Measurements from ENCODE around the gene THBS3.

THBS3 gene

DNA sequence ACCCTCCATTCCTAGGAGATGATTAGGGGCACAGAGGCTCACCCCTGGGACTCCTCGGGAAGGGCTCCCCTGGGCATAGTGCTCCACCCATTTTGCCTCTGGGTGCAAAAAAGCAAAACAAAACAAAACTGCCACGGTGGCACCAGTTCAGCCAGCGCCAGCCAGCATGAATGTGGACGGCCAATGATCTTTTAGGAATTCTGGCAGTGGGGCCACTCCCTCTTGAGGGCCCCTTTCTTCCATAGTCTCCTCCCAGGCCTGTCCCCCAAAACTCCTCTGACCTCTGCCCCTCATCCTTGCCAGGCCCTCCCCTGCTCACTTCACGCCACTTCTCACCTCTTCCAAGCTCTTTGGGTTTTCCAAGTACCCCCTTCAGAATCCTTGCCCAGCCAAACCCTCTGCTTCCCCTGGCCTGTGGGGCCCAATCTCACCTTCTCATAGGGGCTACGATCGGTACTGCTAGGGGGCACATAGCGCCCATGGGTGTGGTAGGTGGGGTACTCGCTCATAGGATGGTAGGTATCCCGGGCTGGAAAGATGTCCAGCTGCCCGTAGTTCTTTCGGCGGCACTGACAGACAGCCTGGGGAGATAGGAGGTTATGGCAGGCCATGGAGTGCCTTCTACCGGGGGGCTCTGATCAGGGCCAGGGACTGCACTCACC lies 20.8 kb downstream of the THBS3 start:
- no peak for DNase-seq

DNA sequence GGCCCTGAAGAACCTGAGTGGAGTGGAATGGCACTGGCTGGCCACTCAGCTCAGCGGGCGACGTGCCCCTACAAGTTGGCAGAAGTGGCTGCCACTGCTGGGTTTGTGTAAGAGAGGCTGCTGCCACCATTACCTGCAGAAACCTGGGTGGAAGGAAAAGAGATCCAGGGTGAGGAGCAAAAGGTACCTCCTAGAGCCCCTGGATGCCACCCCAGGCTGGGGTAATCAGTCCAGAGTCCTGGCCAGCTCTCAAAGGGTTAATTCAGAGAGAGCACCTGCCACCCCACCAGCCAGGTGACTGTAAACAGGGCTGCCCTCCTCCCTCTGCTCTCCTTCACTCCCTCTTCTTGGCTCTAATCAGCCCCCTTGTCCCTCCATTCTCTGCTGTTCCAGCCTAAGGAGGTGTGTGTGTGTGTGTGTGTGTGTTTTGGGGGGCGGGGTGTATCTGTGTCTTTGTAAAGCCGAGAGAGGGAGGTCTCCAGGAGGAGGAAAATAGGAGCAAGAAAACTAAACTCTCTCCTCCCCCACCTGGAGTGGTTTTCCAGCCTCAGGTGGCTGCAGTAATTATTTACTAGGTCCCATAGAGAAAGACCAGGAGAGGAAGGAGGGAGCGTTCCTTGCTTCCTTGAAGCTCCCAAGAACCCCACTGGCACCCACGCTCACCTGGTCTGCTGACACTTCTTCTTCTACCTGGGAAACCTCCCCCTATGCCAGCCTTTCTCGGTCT lies 21.5 kb downstream of the THBS3 start:
- DNase-seq: no peak

DNA sequence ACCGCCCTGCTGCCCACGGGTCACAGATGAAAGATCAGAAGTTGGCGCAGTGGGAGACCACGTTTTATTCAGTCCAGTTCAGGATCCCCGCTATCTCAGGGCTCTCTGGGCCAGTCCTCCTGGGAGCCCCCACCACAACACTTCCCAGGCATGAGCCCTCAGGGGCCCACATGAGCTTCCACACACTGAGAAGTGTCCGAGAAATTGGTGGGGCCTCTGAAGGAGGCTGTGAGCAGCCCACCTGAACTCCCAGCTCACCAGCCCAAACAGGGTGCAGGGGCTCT lies 22.0 kb downstream of the THBS3 start:
- no peak for DNase-seq

DNA sequence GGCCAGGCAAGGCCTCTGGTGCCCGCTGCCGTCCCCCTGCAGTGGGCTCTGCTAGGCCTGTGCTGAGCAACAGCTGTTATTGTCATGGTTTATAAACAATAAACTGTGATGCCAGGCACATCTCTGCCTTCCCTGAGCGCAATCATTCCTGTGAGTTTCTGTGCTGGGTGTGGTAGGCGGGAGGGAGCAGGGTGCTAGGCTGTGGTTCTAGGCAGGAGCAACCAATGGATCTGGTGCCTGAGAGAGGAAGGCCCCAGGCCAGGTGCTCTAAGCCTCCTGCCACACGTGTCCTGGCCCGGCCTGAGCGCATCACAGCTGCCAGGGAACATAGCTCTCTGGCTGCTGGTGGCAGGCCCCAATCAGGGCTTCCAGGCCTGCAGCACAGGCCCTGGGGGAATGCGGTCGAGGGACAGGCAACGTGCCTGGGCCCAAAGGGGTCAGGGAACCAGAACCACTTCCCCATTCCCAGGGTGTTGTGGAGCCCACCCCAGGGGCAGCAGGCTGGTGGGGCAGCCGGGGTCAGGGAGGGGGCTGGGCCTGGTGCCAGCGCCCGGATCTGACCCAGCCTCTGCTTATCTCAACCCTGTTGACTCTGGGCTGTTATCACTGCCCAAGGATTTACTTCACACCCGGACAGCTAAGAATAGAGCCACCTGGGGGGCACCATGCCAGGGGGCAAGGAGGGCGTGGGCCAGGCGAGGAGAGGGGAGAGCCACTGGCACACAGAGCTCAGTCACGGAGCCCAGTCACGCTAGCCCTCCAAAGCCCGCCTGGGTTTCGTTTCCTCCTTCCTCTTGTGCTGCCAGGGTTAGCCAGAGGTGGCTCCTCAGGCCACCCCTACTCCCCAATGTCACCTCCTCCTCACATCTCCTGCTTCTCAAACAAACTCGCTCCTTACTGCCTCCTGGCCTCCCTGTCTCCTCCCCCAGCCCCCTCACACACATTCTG lies 22.6 kb downstream of the THBS3 start:
- no peak for DNase-seq

DNA sequence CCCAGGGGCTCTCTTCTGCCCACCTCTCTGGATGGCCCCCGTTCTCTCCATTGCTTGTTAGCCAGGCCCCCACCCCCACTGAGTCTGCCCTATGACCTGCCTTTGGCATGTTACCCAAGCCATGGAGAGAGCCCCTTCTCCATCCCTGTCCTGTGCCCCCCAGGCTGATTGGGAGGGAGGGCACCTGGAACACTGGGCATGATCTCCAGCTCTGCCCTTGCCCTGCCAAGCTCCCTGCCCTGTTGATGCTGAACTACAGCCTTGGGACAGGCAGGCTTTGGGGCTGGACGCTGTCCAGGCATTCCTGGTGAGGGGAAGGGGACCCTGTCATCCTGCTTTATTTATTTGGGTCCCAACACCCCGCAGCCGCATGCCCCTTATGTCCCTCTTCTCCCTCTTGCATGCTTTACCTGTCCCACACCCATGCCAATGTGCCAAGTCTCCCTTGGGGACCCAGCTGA lies 23.3 kb downstream of the THBS3 start:
- no peak for DNase-seq

DNA sequence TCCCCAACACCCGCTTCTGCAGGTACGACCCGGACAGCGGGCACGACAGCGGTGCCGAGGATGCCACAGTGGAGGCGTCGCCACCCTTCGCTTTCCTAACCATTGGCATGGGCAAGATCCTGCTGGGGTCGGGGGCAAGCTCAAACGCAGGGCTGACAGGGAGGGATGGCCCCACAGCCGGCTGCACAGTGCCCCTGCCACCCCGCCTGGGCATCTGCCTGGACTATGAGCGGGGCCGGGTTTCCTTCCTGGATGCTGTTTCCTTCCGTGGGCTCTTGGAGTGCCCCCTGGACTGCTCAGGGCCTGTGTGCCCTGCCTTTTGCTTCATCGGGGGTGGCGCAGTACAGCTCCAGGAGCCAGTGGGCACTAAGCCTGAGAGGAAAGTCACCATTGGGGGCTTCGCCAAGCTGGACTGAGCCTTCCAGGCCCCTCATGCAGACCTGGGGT lies 23.9 kb downstream of the THBS3 start:
- no peak for DNase-seq

DNA sequence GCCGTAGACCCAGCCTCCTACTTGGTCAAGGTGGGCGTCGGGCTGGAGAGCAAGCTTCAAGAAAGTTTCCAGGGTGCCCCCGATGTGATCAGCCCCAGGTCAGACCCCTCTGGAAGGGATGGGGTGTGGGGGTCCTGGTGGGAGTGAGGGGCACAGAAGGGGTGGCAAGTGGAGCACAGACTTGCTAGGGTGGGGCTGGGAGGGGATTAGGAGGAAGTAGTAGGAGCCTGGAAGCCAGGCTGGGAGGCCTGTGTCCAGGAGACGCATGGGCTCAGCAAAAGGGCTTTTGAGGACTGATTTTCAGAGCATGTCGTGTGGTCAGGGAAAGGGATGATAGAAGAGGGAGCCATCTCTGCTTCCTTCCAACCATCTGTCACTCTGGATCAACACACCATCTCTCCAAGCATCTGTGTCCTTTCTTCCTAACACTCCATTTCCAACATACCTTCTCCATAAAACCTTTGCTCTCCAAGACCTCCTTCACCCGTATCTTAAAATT lies 25.6 kb downstream of the THBS3 start:
- DNase-seq: no peak

DNA sequence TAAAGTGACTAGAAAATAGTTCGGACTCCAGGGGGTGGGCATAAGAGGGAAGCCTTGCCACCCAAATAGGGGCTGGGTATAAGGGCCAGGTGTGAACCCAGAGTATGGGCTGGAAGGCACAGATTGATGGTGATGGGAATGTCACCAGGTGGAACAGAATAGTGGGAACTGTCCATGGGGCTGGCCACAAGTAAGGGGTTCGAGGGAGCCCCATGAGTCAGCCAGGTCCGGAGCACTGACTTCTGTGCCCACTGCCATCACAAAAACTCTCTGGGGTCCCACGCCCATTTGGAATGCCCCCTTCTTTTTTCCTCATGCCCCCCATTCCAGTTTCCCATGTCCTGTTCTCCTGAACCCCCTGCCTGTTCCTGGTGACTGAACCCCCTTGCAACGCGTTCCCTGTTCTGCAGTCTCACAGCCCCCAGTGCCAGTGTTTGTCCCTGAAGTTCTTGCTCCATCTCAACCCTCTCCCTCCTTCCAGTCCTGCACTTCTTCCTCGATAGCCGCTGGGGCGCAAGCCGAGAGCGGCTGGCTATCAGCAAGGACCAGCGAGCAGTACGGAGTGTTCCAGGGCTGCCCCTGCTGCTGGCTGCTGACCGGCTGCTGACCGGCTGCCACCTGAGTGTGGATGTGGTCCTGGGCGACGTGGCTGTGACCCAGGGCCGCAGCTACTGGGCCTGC lies 26.2 kb downstream of the THBS3 start:
- no peak for DNase-seq

DNA sequence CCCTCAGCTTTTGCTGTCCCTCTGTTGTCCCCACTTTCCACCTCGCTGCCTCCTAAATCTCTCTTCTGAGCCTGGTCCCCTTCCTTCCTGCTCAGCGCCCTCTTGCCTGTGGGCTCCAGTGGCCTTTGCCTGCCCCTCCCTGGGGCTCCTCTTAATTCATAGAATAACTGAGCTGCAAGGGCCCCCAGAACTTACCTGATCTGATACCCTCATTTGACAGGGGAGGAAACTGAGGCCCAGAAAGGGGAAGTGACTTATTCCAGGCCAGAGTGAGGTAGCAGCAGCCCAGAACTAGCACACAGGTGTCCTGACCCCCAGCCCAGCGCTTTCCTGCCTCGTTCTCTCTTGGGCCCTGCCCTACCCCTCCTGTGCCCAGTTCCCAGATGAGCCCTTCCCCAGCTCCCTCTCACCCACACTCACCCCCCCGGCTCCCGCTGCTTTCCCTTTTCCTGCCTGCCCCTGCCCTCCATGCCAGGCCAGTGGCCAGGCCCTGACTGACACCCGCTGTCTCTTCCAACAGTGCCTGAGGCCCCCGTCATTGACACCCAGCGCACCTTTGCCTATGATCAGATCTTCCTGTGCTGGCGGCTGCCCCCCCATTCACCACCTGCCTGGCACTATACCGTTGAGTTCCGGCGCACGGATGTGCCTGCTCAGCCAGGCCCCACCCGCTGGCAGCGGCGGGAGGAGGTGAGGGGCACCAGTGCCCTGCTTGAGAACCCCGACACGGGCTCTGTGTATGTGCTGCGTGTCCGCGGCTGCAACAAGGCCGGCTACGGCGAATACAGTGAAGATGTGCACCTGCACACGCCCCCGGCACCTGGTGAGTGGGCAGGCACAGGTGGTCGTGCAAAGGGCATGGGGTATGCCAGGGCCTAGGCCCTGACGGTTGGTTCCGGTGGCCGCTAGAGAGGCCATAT lies 28.3 kb downstream of the THBS3 start:
- no peak for DNase-seq

DNA sequence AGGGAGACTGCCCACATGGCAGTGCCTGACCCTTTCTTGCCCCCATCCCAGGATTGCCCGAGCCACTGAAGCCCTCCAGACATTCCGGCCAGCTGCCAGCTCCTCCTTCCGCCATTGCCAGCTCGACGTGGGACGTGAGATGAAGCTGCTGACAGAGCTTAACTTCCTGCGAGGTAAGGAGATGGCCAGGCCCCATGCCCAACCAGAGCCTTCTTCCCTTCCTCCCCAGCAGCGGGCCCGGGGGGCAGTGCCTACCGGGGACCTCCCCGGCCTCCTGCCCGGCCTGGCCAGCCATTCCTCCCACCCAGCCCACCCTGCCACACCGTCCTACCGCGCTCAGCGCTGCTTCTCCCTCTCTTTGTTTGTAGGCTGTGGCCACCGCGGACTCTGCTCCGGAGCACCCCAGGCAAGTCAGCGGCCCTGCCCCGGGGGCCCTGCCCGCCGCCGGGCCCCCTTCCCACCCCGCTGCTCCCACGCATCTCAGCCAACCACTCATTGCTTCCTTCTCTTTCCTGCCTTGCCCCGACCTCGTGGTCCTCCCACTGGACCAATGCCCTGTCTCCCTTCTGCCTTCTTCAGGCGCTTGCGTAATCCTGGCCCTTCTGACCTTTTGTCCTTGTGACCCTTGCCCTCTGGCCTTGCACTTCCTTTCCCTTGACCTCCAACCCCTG lies 29.1 kb downstream of the THBS3 start:
- DNase-seq: no peak

DNA sequence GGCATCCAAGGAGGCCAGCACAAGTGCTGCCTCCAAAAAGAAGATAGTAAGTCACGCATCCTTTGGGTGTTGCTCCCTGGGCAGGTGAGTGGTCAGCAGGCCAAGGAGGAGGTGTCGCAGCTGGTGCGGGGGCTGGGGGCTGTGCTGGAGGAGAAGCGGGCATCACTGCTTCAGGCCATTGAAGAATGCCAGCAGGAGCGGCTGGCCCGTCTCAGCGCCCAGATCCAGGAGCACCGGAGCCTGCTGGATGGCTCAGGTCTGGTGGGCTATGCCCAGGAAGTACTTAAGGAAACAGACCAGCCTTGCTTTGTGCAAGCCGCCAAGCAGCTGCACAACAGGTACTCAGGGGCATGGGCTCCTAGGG lies 29.8 kb downstream of the THBS3 start:
- no peak for DNase-seq

DNA sequence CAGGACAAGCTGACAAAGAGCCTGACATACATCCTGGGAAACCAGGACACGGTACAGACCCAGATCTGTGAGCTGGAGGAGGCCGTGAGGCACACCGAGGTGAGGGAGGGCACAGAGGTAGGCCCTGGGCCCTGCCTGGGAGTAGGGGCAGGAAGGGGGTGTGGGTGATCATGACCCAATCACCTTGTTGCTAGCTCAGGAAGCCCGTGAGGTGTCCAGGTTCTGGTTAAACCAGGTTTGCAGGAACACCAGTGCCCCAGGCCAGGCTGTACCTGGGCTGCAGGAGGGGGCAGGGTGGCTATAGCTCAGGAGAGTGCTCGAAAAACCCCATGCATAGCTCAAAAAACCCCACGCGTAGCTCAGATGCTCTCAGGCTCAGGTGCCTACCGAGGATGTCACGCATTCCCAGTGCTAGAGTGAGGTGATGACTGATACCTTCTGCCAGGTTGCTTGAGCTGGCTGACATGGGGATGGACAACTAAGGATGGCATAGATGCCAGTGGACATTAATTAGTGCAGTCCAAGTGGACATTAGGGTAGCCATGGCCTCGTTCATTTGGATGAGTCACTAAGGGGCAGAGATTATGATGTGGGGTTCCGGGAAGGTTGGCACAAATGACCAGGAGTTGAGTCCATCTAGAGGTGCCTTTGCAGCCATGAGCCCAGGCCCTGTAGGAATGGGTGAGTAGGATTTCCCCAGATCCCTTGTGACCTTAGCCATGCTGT lies 30.3 kb downstream of the THBS3 start:
- DNase-seq: no peak

DNA sequence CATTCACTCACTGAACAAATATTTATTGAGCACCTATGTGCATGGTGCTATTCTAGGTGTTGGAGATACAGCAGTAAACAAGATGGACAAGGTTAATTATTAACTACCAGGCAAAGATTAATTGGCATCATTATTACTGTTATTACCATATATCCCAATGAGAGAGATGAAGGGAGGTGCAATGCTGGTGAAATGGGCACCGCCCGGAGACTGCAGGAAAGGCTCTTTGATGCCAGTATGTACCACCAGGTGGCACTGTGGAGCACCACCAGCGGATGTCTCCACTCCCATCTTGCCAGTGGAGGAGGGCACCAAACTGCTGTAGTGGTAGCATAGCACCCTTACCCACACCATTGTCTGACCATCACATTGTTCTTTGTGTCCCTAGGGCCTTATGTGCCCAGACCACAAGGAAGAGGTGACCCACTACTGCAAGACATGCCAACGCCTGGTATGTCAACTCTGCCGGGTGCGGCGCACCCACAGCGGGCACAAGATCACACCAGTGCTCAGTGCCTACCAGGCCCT lies 31.1 kb downstream of the THBS3 start:
- peak; percentile 59 for DNase-seq

DNA sequence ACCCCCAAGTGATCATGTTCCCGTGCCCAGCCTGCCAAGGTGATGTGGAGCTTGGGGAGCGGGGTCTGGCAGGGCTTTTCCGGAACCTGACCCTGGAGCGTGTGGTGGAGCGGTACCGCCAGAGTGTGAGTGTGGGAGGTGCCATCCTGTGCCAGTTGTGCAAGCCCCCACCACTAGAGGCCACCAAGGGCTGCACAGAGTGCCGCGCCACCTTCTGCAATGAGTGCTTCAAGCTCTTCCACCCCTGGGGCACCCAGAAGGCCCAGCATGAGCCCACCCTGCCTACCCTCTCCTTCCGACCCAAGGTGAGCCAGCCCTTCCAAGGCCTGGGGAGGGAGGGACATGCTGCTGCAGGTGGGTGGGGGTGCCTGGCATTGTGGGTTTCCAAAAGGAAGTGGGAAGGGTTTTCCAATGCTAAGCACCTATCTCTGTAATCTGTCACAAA lies 31.7 kb downstream of the THBS3 start:
- DNase-seq: peak; percentile 25

DNA sequence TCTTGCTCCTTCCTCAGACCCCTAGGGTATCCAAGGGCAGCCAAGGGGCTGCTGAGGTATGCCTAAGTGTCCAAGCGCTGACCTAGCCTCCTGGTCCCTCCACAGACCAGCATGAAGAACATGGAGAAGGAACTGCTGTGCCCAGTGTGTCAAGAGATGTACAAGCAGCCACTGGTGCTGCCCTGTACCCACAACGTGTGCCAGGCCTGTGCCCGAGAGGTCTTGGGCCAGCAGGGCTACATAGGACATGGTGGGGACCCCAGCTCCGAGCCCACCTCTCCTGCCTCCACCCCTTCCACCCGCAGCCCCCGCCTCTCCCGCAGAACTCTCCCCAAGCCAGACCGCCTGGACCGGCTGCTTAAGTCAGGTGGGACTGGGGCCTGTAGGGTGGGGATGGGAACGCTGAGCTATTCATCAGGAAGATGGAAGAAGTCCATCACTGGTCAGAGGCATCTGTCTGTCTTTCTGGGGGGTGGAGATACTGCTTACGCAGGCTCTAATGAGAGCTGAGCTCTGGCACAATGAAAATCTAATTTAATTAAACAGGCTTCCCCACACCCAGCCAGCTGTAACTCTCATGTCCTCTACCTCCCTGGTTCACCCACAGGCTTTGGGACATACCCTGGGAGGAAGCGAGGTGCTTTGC lies 32.3 kb downstream of the THBS3 start:
- DNase-seq: no peak

DNA sequence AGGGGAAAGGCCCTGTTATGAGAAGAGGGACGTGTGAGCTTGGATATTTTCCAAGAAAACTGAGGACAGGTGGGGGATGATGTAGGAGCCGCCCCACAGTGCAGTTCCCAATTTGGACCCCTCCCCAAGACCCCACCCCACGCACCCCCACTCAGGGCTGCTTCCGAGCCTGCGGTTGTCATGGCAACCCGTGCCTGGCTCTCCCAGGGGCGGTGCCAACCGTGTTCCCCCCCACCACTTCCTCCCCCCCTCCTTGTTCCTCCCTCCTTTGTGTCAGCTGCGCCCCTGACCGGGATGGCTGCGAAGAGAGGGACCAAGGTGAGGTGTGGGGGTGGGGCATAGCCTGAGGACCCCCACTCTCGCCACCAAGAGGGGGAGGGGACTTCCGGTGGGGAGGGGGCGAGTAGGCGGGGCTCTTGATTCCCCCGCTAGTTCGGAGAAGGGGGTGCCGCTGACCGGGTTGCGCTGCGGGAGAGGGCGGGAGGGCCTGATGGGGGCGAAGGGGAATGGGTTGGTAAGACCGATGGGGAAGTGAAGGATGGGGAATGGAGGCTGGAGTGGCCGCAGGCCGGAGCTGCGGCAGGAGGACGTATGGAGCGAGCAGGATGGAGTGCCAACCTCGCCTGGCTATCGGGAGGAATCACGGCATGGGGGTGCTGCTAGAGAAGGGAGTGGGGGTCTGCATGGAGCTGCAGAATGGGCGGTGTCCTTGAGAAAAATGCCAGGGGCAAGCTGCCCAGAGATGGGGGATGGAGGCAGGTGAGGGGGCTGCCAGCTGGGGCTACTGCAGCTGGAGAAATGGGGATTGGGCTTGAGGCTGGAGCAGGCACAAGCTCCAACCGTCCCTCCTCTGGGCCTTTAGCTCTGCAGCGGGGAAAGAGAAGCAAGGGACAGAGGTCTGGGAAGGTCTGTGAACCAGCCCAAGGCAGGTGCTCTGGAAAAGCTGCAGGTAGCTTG lies 33.1 kb downstream of the THBS3 start:
- DNase-seq: peak; percentile 67

DNA sequence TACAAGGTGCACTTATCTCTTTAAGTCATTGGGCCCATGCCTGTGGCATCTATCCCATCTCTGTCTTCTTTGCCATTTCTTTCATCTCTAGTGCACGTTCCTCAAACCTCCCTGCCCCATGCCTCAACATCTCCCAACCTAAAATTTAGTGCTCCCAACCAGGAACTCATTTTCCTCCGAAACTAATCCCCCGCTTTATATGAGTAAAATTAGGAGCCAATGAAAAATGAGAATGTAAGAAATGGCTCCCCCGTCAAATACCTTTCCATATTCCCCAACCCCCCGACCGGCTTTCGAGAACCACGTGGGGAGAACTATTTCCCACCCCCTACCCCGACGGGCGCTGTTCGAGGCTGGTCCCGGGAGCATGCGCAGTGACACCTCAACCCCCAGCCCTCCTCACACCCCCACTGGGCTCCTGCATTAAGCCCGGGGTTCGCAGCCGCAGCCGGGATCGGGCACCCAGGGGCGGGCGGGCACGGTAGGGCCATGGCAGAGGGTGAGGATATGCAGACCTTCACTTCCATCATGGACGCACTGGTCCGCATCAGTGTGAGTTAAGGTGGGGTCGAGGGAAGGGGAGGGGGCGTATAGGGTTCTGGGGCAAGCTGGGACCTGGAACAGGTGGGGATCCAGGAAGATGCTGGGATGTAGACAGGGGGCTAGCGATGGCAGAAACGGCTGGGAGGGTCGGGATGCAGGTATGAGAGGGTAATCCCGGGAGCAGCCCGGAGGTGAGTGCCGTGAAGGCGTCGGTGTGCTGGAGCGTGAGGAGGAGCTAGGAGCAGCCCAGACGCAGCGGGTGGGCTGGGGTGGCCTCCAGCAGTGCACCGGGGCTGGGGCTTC lies 34.0 kb downstream of the THBS3 start, which contains the start of gene TRIM46:
TSS of gene TRIM46 (plus strand) at position 372 of the 846 bp plus-strand sequence. CDS start at position 490, 118 bp downstream.
- DNase-seq: peak; percentile 44
